Activated CD4-positive, alpha-beta T cell treated with anti-CD3 and anti-CD28 coated beads, Interleukin-2, amount 50 U/mL, for 24 hours (primary cell): ENCODE data around the gene CCL14.
"Not testable (repeated sequence)": the region's sequence is repeated elsewhere in the genome, so short reads cannot be mapped to it uniquely, and the experiment has no call there.

Experiments
- DNase-seq, 2 donors: peaks; one replicate each; pipeline ENCODE4 v3.0.0-alpha.2; 2020; ENCODE audit warnings: low read depth in 1 of 2, low spot score in 1 of 2

The CCL14 gene

DNA sequence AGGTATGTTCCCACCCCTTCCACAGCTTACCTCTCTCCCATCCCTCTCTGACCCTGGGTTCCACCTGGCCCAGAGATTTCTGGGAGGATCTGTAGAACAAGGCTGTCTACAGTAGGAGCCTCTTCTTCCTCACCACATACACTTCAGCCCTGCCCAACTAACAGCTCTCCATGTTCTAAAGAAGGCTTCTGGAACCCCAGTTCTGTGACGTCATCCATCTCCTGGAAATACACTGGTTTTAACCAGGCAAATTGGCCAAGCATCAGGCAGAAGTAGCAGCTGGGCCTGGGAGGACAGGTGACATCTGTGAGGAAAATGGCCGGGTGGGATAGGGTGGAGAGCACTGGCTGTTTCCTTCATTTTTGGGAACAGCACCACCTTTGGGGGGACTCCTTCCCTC, 43.0 kb downstream of the CCL14 start, which contains the start of gene LYZL6:
TSS of gene LYZL6 (minus strand) at position 177 of the 400 bp plus-strand sequence. CDS start 4,357 bp downstream, outside the sequence.
- DNase-seq: no peak

DNA sequence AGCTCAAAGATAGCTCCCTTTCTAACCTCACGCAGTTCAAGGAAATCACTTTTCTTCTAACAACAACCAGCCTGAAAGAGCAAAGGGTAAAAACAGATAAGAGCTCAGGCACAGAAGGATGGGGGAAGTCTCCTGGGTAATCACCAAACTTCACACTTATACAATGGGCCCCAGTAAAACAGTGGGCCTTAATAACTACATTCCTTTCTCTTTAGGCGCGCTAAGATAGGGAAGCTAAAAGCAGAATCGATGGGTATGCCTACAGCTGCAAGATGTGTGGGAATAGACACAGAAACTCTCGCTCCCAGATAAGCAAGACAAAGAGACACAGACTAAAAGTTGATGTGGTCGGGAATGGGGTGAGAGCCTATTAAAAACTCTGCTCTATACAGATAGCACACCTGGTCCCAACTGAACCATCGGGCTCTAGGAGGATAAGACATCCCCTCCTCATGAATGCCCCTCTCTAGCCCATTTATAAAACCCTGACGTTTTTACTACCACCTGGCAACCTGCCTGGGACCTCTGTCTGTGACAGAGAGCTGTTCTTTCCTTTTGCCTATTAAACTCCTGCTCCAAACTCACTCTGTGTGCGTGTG, 43.8 kb downstream of the CCL14 start:
- no peak for DNase-seq

DNA sequence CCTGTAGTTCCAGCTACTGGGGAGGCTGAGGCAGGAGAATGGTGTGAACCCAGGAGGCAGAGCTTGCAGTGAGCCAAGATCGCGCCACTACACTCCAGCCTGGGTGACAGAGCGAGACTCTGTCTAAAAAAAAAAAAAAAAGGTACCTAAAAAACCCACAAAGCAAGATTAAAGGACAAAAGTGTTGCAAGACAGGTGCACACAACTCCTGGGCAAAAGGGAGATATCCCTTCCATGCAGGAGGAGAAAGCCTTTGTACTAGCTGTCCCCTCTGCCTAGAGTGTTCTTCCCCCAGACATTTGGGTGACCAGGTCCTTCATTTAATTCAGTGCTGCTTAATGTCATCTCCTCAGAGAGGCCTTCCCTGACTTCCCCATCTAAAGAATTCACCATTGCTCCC, 48.0 kb downstream of the CCL14 start:
- not testable (repeated sequence) for DNase-seq

DNA sequence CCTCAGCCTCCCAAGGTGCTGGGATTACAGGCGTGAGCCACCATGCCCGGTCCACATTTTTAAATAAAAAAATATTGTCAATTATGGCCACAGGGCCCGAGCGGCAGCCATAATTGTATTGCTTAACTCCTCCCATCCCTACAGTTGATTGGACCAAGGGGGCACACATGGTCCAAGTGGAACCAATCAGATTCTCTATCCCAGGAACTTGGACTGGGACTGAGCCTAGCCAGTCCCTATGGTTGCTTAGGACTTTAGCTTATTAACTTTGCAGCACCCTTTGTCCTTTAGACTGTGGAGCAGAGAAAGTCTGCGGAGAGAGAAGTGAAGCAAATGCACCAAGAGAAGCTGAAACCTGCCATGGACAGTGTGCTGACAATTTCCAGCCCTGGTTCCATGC, 50.5 kb downstream of the CCL14 start:
- DNase-seq: no peak

DNA sequence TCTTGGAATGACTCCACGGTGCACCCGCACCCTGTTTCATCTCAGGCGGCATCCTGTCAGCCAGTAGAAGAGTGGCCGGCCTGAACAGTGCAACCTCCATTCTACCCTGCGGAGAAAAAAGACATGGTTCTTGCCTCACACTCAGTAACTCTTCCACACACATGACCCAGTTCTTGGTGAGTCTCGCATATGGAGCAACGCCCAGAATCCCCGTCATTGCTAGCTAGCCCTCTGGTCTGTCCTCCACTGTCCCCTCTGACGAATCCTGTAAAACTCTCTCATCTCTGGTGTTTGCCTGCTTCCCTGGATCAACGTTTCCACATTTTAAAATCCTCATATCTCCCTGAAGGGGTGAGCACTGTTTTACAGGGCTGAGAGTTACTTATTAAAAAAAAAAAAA, 51.8 kb downstream of the CCL14 start:
- DNase-seq: no peak
